GM19467 (cell line): ENCODE measurements around the gene TBL1X.
"Not testable (repeated sequence)": the region's sequence is repeated elsewhere in the genome, so short reads cannot be mapped to it uniquely, and the experiment has no call there.

ENCODE experiments used
- ATAC-seq: cut with Tn5 transposase; IDR thresholded peaks from one replicate; pipeline ENCODE4 v1.9.1; 2021; ENCODE audit warnings: mild to moderate bottlenecking, moderate library complexity; ENCODE audit not compliant: unreplicated experiment

TBL1X gene

DNA sequence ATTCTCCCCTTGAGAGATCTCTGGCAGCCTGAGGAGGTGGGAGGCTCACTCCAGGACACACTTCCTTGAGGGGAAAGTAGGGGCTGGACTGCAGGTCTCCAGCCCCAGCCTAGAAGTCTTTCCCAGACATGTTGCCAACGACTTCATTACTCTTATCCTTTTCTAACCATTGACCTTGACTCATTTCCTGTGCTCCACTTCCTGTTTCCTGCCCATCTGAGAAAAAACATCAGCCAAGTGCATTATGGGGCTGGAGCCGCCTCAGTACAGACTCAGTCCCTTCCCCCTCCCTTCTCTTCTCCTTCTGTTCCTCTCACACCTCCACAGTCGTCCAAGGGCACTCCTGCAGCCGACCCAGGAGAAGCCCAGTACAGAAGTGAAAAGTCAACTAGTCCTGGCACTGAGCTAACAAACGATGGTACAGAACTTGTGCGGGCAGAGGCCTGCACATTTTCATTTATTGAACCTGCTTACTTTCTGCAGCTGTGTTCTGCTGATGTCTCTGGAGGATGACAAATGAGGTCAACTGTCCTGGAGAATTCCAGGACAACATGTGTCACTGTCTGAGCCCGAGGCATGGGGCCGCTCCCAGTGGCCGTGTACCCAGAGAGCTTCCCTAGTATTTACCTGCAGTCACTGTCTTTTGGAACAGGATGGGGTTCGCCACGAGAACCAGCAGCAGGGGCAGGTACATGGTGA is 280.7 kb downstream of the TBL1X start:
- ATAC-seq = no peak

DNA sequence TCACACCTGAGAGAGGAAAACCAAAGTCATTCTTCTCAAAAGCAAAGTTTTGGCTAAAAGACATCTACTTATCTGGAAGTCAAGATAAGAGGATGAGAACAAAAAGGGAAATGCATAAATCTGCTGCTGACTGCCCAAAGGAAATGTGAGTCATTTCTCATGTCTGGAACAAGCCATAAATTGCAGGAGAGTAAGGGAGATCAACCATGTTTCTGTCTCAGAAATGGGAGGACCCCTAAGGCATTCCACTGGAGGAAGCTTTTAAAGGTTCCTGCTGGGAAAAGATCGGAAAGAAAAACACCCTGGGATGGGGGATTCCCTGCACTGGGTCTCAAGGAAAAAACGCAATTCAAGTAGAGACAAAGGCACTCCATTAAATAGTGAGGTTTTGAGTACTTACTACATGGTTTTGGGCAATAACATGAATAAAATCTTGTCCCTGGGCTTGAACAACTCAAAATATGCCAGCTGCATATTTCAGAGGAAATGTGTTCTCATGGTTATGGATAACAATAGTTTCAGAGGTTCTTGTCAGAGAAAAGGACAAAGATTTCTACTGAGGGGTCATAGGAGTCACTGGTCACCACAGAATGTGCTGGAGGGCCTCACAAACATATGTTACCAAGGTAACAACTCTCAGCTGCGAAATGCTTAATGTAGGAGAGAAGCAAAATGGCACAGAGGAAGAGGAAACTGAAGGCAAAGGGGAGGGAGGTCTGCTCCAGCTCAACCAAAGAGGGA is 281.5 kb downstream of the TBL1X start:
- ATAC-seq = no peak

DNA sequence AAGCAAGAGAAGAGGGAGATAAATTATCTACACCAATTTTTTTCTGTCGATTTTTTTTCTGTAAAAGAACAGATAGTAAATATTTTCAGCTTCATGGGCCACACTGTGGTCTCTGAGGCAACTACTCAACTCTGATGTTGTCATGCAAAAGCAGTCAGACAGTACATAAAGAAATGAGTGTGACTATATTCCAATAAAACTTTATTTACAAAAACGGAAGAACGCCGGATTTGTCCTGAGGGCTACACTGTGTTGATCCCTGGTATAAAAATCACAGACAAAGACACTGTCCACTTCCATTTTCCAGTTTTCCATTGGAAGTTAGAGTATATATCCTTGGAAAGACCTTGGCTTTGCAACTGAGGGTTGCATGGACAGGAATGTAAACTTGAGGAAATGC is 282.8 kb downstream of the TBL1X start:
- ATAC-seq = no peak

DNA sequence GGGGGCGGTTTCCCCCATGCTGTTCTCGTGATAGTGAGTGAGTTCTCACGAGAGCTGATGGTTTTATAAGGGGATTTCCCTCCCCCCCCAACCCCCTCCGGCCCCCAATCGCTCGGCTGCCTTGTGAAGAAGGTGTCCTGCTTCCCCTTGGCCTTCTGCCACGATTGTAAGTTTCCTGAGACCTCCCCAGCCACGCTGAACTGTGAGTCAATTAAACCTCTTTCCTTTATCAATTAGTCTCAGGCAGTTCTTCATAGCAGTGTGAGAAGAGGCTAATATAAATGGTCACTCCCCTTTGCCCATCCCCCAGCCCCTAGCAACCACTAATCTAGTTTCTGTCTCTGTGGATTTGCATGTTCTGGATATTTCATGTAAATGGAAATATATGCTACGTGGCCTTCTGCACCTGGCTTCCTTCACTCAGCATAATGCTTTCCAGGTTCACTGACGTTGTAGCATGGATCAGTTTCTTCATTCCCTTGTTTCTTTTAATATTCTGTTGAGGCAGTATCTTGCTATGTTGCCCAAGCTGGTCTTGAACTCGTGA is 284.4 kb downstream of the TBL1X start:
- no peak for ATAC-seq

DNA sequence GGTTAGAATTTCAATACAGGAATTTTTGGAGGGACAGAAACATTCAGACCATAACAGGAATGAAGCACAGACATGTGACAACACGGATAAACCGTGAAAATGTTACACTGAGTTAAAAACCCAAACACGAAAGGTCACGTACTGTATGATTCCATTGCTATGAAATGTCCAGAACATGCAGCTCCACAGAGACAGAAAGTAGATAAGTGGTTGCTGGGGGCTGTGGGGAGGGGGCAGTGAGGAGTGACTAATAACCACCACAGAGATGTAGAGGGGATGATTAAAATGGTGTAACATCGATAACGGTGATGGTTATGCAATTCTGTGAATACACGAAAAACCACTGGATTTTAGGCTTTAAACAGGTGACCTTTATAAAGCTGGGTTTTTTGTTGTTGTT is 292.5 kb downstream of the TBL1X start:
- ATAC-seq = no peak

DNA sequence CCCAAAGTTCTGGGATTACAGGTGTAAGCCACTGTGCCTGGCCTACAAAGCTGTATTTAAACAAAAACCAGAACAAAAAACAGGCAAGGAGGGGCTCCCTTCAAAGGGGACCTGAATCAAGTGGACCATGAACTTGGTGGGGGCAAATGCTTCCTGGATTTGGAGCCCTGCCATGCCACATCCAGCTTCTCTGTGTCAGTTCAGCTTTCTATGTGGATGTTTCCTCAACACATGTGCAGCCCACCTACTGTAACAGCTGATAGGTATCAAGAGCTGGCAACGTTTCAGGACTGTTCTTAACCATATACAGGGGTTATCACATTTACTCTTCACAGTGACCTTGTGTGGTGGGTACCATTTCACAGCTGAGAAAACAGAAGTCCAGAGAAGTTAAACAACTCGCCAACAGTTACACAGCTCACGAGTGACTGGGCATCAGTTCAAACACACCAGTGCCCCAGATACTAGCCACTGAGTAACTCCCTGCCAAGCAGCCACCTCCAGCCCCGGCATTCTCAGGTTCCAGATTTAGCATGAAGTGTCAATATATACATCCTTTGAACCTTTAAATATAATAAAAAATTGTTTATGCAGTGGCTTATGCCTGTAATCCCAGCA is 293.3 kb downstream of the TBL1X start:
- no peak for ATAC-seq

DNA sequence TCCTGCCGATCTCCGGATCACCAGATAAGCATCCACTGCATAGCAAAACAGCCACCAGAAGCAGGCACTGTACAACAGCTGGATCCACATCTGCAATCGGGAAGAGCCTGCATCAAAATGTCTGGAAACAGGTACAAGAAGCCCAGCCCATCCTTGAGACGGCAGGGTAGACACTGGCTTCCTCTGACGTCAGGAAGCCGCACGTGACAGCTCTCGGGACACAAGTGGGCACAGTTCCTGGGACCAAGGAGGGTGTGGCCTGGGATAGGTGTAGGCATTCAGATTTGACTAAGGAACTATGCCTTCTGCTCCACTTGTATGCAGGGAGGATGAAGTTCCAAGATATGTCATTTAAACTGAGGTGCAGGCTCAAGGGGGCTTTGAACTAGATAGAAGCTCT is 294.5 kb downstream of the TBL1X start:
- no peak for ATAC-seq

DNA sequence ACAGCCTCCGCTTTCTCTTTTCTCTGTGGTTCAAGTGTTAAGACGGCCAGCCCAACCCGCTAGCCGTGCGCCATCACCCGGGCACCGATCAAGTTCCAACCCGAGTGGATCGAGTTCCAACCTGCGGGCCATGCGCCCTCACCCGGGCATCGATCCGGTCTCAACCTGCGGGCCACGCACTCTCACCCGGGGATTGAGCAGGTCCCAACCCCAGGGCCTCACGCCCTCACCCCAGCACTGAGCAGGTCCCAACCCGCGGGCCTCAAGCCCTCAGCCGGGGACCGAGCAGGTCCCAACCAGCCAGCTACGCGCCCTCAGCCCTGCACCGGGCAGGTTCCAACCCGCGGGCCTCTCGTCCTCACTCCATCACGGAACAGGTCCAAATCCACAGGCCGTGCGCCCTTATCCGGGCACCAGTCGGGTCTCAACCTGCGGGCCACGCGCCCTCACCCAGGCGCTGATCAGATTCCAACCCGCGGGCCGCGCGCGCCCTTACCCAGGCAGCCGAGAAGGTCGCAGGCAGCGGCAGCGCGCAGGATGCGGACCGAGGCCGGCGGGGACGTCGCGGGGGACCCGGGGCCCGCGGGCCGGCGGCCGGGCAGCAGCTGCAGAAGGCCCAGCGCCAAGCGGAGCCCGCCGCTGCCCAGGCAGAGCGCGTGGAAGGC is 300.3 kb downstream of the TBL1X start:
- ATAC-seq = no peak

DNA sequence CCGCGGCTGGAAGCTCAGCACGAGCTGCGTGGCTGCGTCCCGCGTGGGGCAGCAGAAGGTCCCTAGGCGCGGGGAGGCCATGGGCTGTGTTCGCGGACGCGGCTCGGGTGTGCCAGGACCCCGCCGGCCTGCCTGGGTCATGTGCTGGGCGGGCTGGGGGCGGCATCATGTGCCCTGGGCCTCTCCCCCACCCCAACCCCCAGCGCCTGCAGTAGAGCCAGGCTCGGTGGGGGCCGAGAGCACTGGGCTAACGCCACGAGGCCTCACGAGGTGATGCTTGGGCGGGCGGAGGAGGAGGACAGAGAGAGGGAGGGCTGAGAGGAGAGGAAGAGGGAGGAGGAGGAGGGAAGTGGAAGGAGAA is 300.9 kb downstream of the TBL1X start, which contains the start of gene GPR143:
Gene GPR143, minus strand, starts transcription at position 111 of the 361 bp plus-strand sequence. Its CDS starts 30 bp downstream, at position 81.
- ATAC-seq = no peak

DNA sequence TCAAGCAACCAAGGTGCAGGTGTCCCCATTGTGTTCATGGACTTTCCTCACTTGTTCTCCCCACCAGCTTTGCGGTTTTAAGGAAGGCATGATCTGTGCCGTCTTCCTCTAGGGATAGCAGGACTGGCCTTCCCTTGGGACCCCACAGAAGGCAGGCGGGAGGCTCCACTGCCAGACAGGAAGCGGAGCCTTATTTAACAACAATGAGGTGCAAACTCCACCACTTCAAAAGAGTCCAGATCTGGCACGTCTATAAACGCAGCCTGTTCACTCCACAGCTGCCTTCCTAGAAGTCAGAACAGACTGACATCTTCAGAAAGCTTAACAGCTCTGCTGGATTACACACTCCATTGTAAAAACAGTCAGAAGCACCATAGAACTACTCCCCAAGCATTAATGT is 302.5 kb downstream of the TBL1X start:
- no peak for ATAC-seq

DNA sequence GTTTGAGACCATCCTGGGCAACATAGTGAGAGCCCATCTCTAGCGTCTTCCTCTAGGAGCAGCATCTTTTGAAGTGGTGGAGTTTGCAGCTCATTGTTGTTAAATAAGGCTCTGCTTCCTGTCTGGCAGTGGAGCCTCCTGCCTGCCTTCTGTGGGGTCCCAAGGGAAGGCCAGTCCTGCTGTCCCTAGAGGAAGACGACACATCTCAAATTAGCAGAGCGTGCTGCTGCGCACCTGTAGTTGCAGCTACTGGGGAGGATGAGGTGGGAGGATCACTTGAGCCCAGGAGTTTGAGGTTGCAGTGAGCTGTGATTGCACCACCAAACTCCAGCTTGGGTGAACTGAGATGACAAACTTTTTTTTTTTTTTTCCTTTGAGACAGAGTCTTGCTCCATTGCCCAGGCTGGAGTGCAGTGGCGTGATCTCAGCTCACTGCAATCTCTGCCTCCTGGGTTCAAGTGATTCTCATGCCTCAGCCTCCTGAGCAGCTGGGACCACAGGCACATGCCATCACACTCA is 303.5 kb downstream of the TBL1X start:
- ATAC-seq = not testable (repeated sequence)

DNA sequence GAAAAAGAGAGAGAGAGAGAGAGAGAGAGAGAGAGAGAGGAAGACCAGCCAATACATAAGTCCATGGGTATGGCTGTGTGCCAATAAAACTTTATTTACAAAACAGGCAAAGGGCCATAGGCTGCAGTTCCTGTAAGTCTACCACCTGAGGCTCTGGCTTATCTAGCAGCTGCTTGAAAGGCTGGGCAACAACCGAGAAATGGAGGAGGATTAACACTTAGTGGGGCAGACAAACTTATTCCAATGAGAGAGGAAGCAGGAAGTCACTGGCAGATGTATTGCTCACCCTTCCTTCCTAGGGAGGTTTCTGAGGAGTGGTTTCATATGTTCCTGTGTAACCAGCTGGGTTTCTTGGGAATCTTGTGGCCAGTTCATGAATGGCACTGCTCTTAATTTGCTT is 305.5 kb downstream of the TBL1X start:
- ATAC-seq = no peak

DNA sequence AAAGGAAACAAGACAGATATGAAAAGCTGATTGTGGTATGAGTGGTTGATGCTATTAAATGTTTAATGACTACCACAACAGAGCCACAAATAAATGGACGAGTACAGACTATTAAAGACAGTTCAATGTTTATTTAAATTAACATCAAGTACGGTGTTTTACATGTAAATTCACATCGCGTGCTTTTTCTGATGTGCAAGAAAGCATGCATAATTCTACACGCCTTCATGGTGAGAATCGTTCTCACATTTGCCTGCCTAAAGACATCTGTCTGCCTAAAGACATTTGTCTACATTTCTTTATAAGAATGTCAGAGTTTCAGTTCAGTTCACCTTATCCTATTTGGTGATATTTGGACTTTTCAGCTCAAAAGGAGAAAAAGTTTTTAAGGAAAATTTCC is 308.1 kb downstream of the TBL1X start:
- no peak for ATAC-seq

DNA sequence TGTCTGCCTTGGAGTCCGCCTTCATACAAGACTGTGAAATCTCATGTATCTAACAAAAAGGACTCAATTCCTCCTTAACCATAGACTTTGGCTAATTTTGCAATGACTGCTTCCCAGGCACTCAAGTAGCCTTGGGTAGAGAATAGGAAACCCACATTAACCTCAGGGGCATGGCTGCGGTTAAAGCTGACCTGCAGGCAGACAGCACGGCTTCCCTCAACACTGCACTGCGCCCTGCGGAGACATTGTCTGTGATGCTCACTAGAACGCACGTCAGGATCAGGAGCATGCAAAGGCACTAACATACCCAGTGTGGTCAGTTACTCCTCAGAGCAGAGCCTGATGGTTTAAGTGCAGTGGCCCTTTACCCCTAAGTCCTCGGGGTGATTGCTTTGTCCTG is 311.1 kb downstream of the TBL1X start:
- no peak for ATAC-seq

DNA sequence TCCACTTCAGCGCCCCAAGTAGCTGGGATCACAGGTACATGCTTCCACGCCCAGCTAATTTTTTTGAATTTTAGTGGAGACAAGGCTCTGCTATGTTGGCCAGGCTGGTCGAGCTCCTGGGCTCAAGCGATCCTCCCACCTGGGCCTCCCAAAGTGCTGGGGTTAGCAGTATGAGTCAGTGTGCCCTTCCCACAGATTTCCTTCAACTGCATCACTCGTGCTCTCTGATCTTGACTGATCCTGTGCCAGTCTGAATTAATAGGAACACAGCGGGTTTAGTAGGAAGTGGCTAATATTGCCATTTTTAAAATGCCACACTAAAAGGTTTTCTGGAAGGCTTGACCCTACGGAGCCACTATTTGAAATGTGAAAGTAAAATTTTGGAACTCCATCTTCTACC is 317.1 kb downstream of the TBL1X start:
- ATAC-seq = no peak

DNA sequence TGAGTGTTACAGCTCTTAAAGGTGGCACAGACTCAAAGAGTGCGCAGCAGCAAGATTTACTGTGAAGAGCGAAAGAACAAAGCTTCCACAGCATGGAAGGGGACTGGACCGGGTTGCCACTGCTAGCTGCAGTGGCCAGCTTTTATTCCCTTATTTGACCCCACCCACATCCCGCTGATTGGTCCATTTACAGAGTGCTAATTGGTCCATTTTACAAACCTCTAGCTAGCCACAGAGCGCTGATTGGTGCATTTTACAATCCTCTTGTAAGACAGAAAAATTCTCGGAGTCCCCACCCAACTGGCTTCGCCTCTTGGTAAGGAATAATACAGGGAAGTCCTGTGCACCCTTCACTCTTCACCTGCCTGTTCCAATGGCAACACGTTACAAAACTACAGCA is 319.5 kb downstream of the TBL1X start:
- no peak for ATAC-seq

DNA sequence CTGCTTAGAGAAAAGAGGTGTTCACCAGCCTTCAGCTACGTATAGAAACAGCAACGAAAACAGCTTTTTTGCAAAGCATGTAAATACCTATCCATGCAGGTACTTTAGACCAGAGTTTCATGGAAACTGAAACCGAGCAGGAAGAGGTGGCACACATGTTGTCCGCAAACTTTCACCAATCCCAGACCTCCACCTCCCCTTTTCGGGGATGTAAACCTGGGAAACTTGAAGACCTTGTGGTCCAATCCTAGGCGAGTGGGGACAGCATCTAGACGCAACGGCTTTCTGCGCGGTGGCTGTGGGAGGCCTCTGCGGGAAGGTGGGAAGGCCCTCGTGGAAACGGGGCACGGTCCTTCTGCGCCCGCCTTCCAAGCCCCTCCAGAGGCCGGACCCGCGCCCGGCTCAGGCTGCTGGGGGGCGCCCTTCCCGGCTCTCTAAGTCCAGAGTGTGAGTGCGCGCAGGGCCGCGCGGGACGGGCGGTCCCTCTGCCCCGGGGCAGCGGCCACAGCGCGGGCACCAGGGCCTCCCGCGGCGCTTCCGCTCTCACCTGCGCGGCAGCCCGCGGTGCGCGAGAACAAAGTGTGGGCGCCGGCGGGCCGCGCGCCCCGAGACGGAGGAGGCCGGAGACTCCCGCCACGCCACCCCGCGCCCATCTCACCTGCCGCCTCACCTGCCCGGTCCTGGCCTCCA is 320.5 kb downstream of the TBL1X start:
- ATAC-seq = no peak

DNA sequence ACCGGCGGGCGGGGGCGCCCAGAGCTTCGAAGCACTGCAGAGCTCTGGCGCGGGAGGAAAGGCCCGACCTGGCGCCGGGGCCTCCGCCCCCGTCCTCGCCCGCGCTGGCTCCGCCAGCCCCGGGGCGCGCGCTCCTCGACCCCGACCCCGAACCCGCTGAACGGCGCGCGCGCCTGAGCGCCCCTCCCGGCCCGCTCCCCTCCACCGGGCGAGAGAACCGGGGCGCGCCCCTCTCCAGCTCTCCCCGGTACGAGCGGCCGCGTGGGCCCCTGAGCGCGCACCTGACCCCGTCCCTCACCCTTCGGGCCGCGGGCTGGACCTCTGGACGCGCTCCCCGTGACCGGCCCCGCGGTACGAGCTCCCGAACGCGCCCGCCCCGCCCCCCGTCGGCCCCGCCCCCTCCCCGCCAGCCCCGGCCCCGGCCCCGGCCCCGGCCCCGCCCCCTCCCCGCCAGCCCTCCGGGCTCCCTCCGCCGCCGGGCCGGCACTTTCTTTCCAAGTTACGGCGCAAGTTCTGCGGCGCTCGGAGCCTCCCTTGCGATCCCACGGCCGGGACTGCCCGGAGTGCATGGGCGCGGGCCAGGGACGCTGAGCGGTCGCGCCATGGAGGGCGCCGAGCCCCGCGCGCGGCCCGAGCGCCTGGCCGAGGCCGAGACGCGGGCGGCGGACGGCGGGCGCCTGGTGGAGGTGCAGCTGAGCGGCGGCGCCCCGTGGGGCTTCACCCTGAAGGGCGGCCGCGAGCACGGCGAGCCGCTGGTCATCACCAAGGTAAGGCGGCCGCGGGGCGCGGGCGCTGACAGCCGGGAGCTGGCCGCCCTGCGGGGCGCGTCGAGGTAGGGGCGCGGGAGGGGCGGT is 321.3 kb downstream of the TBL1X start, which contains the start of gene SHROOM2:
Gene SHROOM2, plus strand, starts transcription at position 486 of the 854 bp plus-strand sequence. Its CDS starts 117 bp downstream, at position 603.
- no peak for ATAC-seq
